Stimulated activated CD8-positive, alpha-beta memory T cell treated with anti-CD3 and anti-CD28 coated beads, Interleukin-2, amount 100 ng/mL, for 48 hours (primary cell): Measurements from ENCODE around the gene VPS37C.
"Not testable (repeated sequence)": the region's sequence is repeated elsewhere in the genome, so short reads cannot be mapped to it uniquely, and the experiment has no call there.

Source experiments
- DNase-seq, 2 donors: peaks; one replicate each; pipeline ENCODE4 v3.0.0-alpha.2; 2020; ENCODE audit warnings: low read depth in 2 of 2

The VPS37C gene

DNA sequence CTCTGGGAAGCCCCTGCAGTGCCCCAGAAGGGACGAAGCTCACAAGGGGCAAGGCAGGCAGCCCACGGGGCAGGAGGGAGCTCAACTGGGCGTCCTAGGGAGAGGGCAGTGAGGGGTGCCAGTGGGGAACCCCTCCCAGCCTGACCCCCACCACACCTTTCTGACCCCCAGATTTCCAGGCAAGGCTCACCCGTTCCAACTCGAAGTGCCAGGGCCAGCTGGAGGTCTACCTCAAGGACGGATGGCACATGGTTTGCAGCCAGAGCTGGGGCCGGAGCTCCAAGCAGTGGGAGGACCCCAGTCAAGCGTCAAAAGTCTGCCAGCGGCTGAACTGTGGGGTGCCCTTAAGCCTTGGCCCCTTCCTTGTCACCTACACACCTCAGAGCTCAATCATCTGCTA is 43.2 kb downstream of the VPS37C start:
- DNase-seq, result no peak

DNA sequence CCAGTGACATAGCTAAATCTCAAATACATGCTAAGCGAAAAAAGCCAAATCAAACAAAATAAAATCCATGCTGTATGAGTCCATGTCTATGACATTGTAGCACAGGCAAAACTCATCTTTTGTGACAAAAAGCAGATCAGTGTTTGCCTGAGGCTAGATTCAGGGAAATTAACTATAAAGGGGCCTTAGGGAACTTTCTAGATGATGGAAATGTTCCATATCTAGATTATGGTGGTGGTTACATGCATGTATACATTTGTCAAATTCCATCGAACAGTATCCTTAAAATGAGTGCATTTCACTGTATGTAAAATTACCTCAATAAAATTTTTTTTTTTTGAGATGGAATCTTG is 44.1 kb downstream of the VPS37C start:
- no peak for DNase-seq

DNA sequence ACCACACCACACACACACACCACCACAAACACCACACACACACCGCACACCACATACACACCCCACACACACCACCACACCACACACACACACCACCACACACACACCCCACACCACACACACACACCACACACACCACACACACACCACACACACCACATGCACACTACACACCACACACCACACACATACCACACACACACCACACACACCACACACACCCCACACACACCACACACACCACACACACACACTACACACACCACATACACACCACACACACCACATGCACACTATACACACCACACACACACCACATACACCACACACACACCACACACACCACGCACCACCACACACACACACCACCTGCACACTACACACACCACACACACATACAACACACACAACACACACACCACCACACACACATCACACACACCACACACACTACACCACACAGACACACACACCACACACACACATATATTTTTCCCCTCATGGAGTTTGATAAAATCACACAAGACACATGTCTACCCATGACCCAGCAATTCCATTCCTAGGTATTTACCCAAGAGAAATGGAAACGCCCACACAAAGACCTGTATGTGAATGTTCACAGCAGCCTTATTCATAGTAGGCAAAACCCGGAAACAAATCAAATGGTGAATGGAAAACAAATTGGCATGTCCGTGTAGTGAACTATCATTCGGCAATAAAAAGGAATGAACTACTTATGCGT is 44.6 kb downstream of the VPS37C start:
- DNase-seq, result no peak

DNA sequence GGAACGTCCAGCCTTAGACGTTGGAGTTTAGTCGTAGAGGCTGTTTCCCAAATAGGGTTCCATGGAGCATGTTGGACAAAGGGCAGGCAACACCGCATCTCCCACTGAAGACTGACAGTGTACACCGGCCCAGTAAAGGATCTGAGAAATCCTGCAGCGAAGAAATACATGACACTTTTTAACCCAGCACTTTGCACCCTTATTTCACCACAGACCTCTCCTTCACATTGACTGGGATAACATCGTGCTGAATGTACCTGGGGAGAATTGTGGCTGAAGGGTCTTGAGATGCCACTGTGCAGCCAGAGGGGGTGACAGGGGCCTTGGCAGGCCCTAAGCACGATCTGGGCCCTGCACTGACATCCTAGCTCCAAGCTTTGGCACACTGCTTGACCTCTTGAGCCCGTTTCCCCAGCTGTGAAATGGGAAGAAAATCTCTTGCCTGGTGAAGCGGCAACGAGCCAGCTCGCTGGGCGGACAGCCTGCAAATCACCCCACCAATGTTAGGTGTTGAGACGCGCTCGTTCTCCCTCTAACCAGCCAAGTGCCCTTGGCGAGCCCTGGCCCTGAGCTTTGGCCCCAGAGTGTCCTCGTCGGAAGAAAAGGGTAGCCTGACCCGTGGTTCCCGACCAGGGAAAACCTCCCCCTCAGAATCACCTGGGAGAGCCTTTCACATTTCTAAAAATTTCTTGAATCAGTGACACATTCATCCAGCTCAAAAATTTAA is 45.6 kb downstream of the VPS37C start:
- no peak for DNase-seq

DNA sequence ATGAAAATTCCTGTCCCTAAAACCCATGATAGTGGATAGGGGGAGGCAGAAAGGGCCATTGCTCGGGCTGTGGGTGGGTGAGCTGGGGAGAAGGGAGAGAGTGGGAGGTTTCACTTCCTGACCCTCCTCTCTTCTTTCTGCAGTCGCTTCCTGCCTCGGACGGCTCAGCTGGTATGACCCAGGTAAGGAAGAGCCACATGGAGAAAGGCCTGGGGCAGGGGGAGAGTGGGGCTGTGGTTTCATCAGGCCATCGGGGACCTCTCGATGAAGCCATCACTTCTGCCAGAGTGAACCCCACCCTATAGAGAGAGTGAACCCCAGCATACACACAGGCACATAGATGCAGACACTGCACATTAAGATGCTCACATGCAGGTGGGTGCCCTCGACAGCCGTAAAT is 46.3 kb downstream of the VPS37C start:
- DNase-seq, result no peak

DNA sequence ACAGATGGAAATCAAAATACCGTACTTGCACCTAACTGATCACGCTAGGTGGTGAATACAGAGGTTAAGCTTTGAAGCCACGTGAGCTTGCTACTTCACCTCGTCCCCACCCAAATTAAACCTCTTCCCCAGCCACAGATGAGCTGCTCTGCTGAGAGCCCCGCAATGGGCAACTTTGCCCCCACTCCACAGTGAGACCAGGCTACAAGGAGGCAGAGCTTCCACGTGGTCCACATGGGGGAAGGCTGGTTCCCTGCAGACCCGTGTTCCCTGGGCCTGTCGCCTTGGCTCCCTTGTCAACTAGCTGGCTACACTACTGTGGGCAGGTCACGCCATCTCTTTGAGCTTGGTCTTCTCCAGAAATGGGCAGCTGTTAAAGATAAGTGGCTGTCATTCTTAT is 48.0 kb downstream of the VPS37C start:
- no peak for DNase-seq

DNA sequence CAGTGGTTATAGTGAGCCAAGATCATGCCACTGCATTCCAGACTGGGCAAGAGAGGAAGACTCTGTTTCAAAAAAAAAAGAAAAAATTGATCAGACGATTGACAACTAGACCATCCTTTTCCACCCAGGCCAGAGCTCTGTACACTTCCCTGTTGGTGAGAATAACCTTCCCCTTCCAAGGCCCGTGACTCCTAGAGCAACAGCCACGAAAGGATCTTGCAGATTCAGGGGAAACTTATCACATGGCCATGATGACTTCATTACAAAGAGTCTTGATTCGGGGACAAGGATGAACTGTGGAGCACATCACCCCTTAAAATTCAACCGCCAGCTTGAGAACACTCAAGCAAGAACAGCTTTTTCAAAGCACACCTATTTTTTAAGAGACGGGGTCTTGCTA is 48.7 kb downstream of the VPS37C start:
- DNase-seq, result no peak

DNA sequence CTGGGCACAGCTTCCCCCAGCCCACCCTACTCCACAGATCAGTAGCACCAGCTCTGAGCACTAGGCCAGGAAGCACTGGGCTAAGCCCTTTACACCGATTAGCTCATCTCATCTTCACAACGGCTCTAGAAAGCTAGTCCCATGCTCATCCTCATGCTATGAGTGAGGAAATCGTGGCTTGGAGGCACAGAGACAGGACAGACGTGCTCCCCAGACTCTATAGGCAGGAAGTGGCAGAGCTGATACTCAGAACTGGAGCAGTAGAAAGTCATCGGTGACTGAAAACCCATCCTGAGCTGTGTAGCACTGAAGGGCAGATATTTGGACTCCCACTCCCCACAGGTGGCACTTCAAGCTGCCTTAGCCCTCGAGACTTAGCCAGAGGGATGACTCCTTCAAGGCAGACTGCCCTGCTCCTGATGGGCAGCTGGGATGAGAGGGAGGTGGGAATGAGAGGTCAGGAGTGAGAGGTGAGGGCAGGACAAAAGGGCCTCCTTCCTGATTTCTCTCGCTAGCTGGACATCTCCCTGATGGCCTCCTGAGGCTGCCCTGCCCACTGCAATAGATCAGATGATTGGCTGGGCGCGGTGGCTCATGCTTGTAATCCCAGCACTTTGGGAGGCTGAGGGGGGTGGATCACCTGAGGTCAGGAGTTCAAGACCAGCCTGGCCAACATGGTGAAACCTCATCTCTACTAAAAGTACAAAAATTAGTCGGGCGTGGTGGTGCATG is 49.3 kb downstream of the VPS37C start:
- peak in 1 of 2 donors; percentile 35 for DNase-seq

DNA sequence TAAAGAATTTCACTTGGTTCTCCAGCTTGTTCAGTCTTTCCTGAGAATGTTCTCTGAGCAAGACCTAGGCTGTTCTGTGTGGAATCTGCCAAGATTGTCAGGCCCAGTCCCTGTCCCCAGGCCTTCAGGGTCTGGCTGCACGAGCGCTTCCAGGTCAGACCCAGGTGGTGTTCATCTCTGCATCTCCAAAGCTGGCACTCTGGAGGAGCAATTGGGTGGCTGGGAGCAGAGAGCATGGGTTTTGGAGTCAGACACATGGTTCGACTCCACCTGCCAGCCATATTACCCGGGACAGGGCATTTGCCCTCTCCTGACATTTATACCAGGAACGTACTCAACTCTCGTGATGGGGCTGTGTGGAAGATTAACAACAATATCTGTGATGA is 50.2 kb downstream of the VPS37C start:
- DNase-seq, result no peak

DNA sequence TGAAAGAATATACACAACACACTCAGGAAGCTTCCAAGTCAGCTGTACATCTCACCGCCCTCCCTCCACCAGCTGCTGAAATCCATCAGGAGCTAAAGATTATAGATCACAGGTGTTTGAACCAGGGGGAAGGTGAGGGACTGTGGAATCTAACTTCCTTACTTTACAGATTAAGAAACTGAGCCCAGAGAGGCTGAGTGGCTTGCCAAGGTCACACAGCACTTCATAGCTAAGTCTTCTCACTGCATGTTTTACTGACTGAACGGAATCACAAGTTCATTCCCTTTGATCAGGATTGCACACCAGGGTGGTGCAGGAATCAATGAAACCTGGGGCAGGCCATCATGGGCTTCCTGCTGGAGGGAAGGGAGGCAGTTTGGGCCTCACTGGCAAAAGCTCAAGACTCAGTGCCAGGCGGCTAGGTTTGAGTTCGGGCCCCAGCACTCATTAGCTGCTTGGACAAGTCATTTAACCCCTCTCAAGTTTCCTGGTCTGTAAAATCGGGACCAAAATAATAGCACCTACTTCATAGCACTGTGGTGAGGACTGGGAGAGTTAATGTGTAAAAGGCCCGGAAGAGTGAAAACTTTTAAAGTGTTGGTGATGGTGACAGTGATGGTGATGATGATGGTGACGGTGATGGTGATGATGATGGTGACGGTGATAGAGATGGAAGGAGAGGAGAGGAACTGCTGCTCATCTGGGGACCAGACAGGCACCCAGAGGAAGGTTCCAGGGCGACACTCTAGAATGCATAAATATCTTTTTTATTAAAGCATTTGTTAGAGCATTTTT is 50.8 kb downstream of the VPS37C start:
- no peak for DNase-seq

DNA sequence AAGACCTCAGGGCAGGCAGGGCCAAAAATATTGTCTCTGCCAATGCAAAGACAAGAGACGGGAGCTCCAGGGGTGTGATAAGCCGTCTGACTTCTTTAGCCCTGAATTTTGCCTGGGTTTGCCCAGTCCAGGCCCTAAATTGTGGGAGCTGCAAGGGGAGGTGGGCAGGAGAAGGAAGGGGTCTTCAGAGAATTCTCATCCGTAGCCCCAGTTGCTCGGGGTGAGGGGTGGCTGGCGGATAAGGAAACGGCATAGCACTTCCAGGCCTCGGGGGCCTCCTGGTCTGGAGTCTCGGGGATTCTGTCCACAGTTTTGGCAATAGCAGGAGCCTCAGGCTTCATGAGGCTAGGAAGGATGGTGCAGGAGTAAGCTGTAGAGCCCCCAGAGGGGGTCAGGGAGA is 51.6 kb downstream of the VPS37C start:
- DNase-seq, result no peak

DNA sequence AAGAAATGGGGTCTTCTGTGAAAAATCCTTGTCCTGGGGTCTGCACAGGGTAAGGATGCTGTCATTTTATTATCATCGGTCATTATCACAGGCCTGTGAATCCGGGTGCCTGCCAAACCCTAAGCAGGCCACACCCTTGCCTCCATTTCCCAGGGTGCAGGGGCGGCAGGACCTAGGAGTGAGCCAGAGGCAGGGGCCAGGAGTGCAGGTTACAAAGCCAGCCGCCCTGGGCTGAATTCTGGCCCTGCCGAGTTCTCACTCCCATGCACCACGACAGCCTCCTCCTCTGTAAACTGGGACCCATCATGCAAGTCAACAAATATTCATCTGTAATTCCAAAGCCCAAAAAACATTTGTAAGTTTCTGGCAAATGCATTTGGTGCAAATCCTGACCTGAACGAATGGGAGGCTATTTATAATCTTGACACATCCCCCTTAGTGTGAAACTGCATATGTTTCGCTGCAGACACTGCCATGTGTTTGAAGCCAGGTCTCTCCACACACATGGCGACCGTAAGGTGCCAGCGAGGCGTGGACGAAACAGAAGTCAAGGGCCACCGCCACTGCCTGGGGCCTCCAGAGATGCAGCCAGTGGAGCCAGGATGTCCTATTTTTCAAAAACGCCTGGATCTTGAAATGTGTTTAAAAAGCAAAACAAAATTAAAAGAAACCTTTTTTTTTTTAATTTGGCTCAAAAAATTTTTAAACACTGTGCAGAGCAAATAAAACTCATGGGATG is 52.2 kb downstream of the VPS37C start:
- no peak for DNase-seq

DNA sequence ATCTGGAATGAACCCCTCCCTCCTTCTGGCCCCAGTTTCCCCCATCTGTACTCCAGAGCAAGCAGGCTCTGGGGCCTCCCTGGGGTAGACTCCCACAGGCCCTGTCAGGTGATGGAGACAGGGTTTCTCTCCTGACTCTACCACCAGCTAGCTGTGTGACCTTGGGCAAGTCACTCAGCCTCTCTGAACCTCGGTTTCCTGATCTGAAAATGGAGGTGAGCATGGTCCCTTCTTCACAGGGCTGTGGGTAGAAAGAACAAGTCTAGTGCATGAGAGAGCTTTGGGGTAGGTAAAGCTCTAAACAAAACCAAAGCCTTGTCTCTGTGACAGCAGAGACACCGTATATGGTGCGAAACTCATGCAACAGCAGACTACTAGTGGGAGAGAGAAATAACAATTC is 53.3 kb downstream of the VPS37C start:
- no peak for DNase-seq

DNA sequence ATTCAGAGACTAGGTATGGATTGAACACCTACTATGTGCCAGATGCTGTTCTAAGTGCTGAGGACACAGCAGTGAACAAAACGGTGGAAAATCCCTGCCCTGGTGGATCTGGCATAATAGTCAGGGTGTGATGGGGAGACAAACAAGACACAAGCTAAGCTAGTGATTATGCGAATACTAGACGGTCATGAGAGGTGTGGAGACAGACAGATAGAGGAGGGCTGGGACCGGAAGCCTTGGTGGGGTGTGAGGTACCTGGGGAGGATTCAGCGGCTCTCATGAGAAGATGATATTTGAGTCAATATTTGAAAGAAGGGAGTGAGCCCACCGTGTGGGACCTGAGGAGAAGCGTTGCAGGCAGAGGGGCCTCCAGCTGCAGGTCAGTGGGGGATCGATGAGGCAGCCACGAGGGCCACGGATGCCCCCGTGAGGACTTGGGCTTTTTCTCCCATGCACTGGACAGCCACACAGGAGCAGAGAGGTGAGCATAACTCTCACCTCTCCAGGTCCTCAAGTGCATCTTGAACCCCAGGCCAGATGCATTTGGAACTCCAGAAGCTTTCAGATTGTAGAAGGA is 54.2 kb downstream of the VPS37C start:
- DNase-seq, result no peak

DNA sequence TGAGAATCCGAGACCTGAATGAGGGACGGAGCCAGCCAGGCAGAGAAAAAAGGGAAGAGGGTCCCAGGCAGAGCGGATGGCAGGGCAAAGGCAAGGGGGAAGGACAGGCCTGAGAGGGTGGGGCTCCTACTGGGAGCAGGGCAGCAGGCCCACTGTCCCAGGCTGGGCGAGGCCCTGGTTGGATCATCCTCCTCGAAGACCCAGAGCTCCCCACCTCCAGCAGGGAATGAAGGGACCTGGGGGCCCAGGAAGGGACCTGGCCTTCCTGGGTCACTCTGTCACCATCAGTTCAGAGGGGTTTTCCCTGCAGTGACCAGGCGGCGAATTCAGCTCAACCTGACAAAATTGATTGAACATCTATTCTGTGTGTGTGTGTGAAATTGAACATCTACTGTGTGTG is 54.9 kb downstream of the VPS37C start:
- DNase-seq, result no peak

DNA sequence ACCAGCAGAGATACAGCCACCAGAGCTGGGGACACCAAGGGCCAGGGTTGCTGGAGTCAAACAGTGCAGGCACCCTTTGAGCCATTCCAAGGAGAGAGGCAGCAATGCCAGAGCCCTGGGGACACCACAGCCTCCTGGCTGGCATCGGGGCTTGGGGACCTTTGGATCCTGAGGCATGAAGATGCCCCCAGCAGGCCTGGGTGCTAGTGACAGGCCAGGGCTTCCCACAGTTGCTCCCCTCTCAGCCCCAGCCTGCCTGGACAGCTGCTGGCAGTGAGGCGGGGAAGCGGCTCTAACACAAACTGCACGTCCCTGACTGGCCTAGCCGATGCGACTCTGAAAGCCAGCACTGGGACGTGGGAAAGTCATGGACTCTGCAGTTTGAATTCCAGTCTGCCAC is 56.3 kb downstream of the VPS37C start:
- no peak for DNase-seq

DNA sequence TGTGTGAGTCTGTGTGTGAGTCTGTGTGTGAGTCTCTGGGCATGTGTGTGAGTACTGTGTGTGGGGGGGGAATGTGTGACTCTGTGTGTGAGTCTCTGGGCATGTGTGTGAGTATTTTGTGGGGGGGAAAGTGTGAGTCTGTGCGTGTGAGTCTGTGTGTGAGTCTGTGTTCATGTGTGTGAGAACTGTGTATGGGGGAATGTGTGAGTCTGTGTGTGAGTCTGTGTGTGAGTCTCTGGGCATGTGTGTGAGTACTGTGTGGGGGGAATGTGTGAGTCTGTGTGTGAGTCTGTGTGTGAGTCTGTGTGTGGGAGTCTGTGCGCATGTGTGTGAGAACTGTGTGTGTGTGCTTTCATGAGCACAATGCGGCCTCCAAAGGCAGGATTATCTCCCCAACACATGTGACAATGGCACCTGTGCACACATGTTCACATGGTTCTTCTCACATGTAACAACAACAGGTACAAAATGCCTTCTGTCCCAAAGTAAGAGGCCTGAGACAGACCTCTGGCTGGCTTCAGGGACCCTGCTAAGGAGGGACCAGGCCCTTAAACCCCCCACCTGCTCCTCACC is 57.3 kb downstream of the VPS37C start:
- no peak for DNase-seq

DNA sequence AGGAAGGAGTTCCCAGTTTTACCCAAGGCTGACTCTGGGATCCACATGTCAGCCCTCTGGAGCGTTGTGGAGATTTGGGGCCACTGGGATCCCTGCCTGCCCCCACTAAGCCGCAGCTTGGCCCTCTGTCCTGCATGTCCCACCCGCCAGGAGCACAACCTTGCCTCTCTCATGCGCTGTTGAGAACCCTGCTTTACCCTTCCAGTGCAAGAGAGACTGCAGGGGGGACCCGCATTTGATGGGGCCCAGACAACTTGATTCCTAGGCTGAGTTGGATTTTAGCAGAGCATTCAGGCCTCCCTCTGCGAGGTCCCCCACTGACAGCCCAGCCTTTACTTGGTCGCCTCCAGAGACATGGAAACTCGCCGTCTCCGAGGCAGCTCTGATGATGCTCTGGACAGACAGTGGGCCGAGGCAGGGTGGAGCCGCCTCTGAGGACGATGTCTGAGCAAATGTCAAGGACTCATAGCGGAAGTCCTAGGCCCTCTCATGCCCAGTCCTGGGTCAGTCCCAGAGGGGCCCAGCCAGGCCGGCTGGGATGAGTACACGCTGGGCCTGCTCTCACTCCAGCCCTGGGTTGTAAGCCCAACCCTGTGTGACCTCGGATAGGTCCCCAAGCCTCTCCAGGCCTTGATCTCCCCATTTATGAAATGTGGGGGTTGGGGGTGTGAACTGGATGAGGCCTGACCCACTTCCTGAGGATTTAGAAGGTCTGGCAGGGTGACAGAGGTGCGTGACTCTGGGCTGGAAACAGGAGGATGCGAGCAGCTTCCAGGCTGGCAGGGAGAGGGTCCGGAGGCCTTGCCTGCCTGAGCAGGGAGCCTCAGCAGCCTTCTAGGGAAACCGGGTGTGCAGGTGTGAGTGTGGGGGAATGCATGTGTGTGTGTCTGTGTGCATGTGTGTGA is 58.3 kb downstream of the VPS37C start:
- no peak for DNase-seq

DNA sequence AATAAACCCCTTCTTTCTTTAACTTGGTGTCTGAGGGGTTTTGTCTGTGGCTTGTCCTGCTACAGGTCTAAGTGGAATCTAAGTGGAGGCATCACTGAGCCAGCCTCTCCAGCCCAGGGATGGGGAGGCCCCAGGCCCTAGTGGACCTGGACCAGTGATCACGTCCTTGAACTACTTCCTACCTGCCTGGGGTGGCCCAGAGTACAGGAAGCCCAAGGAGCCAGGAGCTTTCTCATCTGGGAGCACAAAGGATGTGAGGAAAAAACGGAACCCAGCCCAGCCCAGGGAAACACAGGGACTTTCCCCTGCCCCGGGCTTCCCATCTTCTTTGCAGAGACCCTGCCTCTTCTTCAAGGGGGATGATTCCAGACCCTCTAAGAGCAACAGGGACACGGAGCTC is 62.4 kb downstream of the VPS37C start:
- DNase-seq, result no peak

DNA sequence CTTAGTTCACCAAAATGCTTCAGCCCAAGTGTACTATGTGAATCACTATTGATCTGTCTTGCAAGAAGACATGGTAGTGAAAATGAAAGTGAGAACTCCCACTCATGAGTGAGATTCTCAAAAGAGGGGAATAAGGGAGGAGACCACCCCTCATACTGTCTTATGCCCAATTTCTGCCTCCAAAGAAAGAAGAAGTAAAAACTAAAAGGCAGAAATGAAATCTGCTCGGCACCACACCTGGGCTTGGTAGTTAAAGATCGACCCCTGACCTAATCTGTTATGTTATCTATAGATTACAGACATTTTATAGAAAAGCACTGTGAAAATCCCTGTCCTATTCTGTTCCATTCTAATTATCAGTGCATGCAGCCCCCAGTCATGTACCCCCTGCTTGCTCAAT is 63.0 kb downstream of the VPS37C start:
- DNase-seq, result not testable (repeated sequence)
